Uterus (tissue), 4 donors: Measurements from ENCODE around the gene SERPINC1. TPM values are rescaled to one million over a fixed set of nuclear protein-coding genes. Genes with fewer than 3 reads are reported as not detected.

Source experiments
- DNase-seq, 2 donors: peaks; one replicate each; pipeline ENCODE4 v3.0.0-alpha.2; 2019 to 2020
- H3K27ac ChIP-seq, 2 donors: fragments of 200-600 bp; sonication (generic); 1 replicate in 1 of 2; 2 replicates in 1 of 2; pipeline ENCODE4 v1.5.1; 2016 to 2018
- H3K27me3 ChIP-seq, 2 donors: fragments of 200-600 bp; sonication (generic); one replicate each; pipeline ENCODE4 v1.5.1; 2018 to 2019; ENCODE audit warnings: control low read depth in 1 of 2
- H3K36me3 ChIP-seq, 2 donors: fragments of 200-600 bp; sonication (generic); one replicate each; pipeline ENCODE4 v1.5.1; 2019; ENCODE audit warnings: control low read depth in 1 of 2
- H3K4me1 ChIP-seq, 2 donors: fragments of 200-600 bp; sonication (generic); one replicate each; pipeline ENCODE4 v1.5.1; 2018 to 2019; ENCODE audit warnings: control low read depth in 1 of 2
- H3K4me3 ChIP-seq, 2 donors: fragments of 200-600 bp; sonication (generic); 1 replicate in 1 of 2; 2 replicates in 1 of 2; pipeline ENCODE4 v1.5.1; 2018 to 2019; ENCODE audit warnings: mild to moderate bottlenecking in 1 of 2
- H3K9me3 ChIP-seq, 2 donors: fragments of 200-600 bp; sonication (generic); one replicate each; pipeline ENCODE4 v1.5.1; 2019; ENCODE audit warnings: control low read depth in 1 of 2
- CTCF ChIP-seq, 4 experiments: fragments of 200-600 bp in 2 of 4; fragments of 450-650 bp in 2 of 4; sonication (generic) in 2 of 4; IDR thresholded peaks; one replicate each; pipeline ENCODE4 v1.5.1; 2016 to 2019; ENCODE audit warnings: antibody characterized with exemption in 4 of 4, mild to moderate bottlenecking in 2 of 4, moderate library complexity in 1 of 4
- POLR2A ChIP-seq, 2 donors: fragments of 450-650 bp; IDR thresholded peaks; one replicate each; pipeline ENCODE4 v1.6.1; 2016; ENCODE audit warnings: antibody characterized with exemption in 2 of 2, mild to moderate bottlenecking in 1 of 2, moderate library complexity in 1 of 2
- intact Hi-C: fragments of 100-400 bp; cut with DNase I; formaldehyde crosslinking; loops from one replicate; pipeline ENCODE4 v1.15.1; 2023; ENCODE audit warnings: low total_unique reads
- total RNA-seq, 4 donors: library from RNA; depleted of rRNA in 3 of 4; stranded (reverse); fragments of >200 nt in 3 of 4; gene quantifications; one replicate each; pipeline versions ENCODE4 v1.1.0 to v1.2.4, GENCODE V29; 2014 to 2023
- donor health status: DM: yes; HTN: yes; CAD: no.

SERPINC1 gene
- total RNA-seq, 4 donors from 2014 or later: 1.0 TPM; not detected in 3

DNA sequence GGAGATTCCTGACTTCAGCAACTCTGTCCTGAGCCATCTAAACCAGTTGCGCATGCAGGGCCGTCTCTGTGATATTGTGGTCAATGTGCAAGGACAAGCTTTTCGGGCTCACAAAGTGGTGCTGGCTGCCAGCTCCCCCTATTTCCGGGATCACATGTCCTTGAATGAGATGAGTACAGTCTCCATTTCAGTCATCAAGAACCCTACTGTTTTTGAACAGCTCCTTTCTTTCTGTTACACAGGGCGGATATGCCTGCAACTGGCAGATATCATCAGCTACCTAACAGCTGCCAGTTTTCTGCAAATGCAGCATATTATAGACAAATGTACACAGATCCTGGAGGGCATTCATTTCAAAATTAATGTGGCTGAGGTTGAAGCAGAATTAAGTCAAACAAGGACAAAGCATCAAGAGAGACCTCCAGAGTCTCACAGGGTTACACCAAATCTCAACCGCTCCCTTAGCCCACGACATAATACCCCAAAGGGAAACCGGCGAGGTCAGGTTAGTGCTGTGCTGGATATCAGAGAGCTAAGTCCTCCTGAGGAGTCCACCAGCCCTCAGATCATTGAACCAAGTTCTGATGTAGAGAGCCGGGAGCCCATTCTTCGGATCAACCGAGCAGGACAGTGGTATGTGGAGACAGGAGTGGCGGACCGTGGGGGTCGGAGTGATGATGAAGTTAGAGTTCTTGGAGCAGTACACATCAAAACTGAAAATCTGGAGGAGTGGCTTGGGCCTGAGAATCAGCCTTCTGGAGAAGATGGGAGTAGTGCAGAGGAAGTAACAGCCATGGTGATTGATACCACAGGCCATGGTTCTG is 46.7 kb downstream of the SERPINC1 start:
- Histone ChIP-seq H3K36me3 (no peaks in the 10 kb centered on the region), H3K4me1 (no peaks in the 10 kb centered on the region)
- no peak for DNase-seq

DNA sequence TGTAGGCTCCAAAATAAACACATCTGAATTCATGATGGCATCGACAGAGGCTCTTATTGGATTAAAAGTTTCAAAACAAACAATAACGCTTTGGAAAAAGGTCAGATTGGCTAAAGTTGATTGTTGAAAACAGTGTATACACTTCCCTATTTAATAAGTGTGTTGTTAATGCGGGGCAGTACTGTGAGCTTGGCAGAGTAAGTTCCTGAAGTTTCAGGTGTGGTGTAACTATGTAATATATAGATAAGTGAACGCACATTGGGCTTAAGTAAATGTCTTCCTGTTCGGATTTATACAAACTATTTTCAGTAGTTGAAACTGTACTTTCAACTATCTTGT is 48.1 kb downstream of the SERPINC1 start:
- Histone ChIP-seq H3K9me3 (no peaks in the 10 kb centered on the region), H3K27me3 (no peaks in the 10 kb centered on the region), H3K4me1 (no peaks in the 10 kb centered on the region), H3K27ac (peak overlapping the region; percentile 87 to 92), H3K4me3 (peak overlapping the region; percentile 65 to 74), H3K36me3 (no peaks in the 10 kb centered on the region)
- DNase-seq: no peak
- intact Hi-C loops: loop anchor here (5.0 kb wide), 1 partner anchor 153 kb away; the partner anchor contains the start of gene RC3H1
- TF ChIP-seq POLR2A (IDR thresholded peaks at IDR 0.05) (no peak), CTCF (IDR thresholded peaks at IDR 0.05) (no peak)

More for the DNA sequence above, 46.7 kb downstream of the SERPINC1 start:
- H3K27ac ChIP-seq: no peak overlapping the region
- H3K27me3 ChIP-seq: no peaks in the 10 kb centered on the region
- H3K9me3 ChIP-seq: no peaks in the 10 kb centered on the region
- no peak overlapping the region for H3K4me3 ChIP-seq
- intact Hi-C loops: no loop called here
- TF ChIP-seq CTCF (IDR thresholded peaks at IDR 0.05): no peak
- TF ChIP-seq POLR2A (IDR thresholded peaks at IDR 0.05): no peak

- no peaks in the 10 kb centered on the region for H3K36me3 ChIP-seq
- peak in 1 of 2 donors; percentile 81 for DNase-seq
- H3K27me3 ChIP-seq: no peaks in the 10 kb centered on the region
- intact Hi-C loops: loop anchor here (5.0 kb wide), 1 partner anchor 154 kb away; the partner anchor contains the start of gene RC3H1
- no peaks in the 10 kb centered on the region for H3K9me3 ChIP-seq
- H3K4me3 ChIP-seq: peak within 1 kb of the TSS; percentile 65 to 74
- no peaks in the 10 kb centered on the region for H3K4me1 ChIP-seq
- H3K27ac ChIP-seq: peak within 1 kb of the TSS; percentile 87 to 92
- TF ChIP-seq POLR2A (IDR thresholded peaks at IDR 0.05) (peak in 1 of 2 donors; percentile 9), CTCF (IDR thresholded peaks at IDR 0.05) (no peak)
Measured at GRCh38 chr1:173868266-173869020, 48.7 kb downstream of the SERPINC1 start, which contains the start of gene ZBTB37. ZBTB37 (plus strand) TSS chr1:173868380; CDS start chr1:173870226, 1,846 bp downstream.

GRCh38 chr1:173867753-173868265 is 49.3 kb downstream of the SERPINC1 start, which contains the start of gene GAS5:
GAS5 (minus strand) TSS chr1:173867989.
- Histone ChIP-seq H3K4me1 (no peaks in the 10 kb centered on the region), H3K36me3 (no peaks in the 10 kb centered on the region), H3K27ac (peak within 1 kb of the TSS; percentile 87 to 92), H3K9me3 (no peaks in the 10 kb centered on the region), H3K27me3 (no peaks in the 10 kb centered on the region), H3K4me3 (peak within 1 kb of the TSS; percentile 65 to 74)
- intact Hi-C loops: loop anchor here (5.0 kb wide), 1 partner anchor 154 kb away; the partner anchor contains the start of gene RC3H1
- DNase-seq: peak; percentile 98 to 99
- TF ChIP-seq POLR2A (IDR thresholded peaks at IDR 0.05): peak; percentile 86 to 98
- no peak for TF ChIP-seq CTCF (IDR thresholded peaks at IDR 0.05)
